ENCODE measurements around the gene TRNT1.

The TRNT1 gene

GRCh38 chr3:3126477-3127431, at the start of gene TRNT1:
TRNT1 (plus strand) TSS chr3:3126940; CDS start chr3:3129041, 2,101 bp downstream.
- DNase-seq (ENCODE audit: low spot score) = peak; percentile 95

GRCh38 chr3:3080309-3080708, 46.4 kb upstream of the TRNT1 start:
- DNase-seq (ENCODE audit: low spot score) = peak; percentile 13

GRCh38 chr3:3081381-3082233, 45.1 kb upstream of the TRNT1 start:
- DNase-seq (ENCODE audit: low spot score) = no peak

- no peak for DNase-seq (ENCODE audit: low spot score)
Measured at GRCh38 chr3:3082234-3082924, 44.4 kb upstream of the TRNT1 start.

DNA sequence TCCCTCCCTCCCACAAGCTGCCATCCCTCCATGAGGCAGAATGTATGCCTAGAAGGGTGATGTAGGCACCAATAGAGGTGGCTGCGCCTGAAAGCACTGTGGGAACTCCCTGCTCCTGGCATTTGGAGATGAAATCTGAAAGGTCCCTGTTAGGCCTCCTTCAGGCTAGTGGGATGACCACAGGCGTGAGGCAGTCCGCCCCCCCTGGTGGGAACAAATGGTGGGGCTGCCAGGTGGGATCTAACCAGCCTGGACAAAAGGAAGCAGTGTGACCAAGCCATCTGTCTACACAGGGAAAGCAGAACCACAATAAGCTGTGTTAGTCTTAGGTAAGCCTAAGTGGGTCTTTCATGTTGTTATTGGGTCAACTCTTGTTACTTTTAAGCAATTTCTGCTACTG, 41.9 kb upstream of the TRNT1 start:
- no peak for DNase-seq (ENCODE audit: low spot score)

DNA sequence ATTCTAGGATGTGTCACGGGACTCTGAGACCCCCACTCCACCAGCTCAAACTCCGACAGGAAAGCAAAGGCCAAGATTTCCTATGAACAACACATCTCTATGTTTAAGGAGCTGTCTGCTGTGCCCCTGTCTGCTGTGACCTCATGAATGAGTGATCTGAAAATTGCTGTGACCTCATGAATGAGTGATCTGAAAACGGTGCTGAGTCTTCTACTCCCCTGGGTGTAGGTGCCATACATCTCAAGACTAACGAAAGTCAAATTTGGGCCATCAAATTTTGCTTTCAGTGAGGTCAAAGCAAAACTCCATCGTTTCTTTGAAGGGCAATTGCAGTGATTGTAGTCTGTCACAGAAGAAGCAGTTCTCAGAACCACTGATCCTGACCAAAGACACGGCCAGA, 41.0 kb upstream of the TRNT1 start:
- DNase-seq (ENCODE audit: low spot score) = no peak

GRCh38 chr3:3086239-3086638, 40.5 kb upstream of the TRNT1 start:
- no peak for DNase-seq (ENCODE audit: low spot score)

DNA sequence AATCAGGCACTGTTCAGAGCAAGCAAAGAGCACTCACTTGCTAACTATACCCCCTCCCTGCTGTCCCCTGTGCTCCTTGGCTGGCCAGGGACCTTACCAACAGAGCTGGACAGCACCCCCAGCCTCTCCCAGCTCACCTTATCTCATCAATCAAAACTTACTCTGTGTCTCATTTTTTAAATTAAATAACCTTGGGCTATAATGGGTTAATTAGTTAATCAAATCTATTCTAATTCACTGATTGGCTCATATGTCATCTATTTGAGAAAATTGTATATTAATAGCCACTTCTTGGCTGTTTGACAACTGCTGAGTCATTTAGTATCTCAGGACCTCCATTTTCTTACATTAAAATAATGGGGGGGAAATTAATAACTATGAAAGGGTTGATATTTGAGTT, 39.5 kb upstream of the TRNT1 start:
- DNase-seq (ENCODE audit: low spot score) = no peak

DNA sequence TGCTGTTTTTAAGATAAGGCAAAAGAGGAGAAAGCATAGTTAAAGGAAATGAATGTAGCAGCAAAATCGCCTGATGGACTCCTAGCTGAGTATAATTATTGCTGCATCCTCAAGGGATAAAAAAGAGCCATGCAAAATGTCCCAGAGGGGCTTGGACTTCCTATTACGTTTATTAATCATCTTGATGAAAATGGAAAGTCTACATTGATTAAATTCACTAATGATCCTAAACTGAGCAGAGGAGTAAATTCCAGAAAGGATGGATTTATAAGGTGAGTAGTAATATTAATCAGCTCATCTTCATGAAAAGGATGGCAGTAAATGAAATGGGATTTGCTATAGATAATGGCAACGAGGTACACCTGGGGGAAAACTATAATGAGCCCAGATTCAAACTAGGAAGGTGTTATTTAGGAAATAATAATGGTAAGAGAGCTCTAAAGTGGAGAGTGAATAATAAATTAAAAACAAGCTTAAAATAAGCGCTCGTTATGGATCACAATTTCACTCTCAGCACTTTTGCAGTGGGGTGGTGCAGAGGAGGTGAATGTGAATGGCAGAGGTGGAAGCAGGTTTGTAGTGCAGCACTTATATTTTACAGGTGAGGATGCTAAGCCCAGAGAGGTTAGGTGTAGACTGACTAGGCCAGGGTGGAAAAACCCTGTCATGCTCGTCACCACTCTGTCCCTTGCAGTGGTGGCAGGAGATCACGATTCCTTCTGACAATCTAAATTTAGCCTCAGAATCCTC, 38.8 kb upstream of the TRNT1 start:
- DNase-seq (ENCODE audit: low spot score) = no peak

- DNase-seq (ENCODE audit: low spot score) = no peak
Measured at GRCh38 chr3:3089017-3089416, 37.7 kb upstream of the TRNT1 start.

DNA sequence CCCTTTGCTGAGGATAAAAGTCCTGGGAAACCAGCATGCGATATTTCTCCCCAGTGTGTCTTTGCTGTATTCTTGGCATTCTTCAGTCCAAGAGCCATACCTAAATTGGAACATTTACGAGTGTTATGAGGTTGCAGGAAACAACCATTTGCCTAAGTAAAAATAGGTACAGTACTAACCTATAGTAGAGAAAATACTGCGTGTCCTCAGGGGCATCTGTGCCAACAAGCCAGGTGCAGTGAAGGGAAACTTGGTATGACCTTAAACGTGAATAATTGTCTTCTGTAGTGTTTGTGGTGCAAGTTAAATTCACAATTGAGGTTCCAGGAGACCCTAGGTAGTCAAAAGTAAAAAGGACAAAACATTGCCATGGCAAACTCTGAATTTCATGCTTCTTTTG, 28.8 kb upstream of the TRNT1 start:
- no peak for DNase-seq (ENCODE audit: low spot score)

- DNase-seq (ENCODE audit: low spot score) = no peak
Measured at GRCh38 chr3:3101660-3102458, 24.9 kb upstream of the TRNT1 start.

DNA sequence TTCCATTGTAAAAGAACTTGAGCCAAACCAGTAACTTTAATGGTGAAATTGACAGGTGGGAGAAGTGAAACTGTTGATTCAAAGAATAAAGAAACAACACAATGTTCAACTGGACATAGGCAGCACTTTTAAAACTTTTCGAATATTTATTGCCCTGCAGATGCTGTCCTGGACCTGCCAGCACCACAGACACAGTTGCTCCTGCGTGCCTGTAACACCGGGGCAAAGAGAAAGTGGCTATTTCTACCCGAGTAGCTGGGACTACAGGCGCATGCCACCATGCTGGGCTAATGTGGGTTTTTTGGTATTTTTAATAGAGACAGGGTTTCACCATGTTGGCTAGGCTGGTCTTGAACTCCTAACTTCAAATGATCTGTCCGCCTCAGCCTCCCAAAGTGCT, 24.0 kb upstream of the TRNT1 start:
- no peak for DNase-seq (ENCODE audit: low spot score)

GRCh38 chr3:3105246-3105645, 21.5 kb upstream of the TRNT1 start:
- no peak for DNase-seq (ENCODE audit: low spot score)

- DNase-seq (ENCODE audit: low spot score) = no peak
Measured at GRCh38 chr3:3105815-3106214, 20.9 kb upstream of the TRNT1 start.

DNA sequence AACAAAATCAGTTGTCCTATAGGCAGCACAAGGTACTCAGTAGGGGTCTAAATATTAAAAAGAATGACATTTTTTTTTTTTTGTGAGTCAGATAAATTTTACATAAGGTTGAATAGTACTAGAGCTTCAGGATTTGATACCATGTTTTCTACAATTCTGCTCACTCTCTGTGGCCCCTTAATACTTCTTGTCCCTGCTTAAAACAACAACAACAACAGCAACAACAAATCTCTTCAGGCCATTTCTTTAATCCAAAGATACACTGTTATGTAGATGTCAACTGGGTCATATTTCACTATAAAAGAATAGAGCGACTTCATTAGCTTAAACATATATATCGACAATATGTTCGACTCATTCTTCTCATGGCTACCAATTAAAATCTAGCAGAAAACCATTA, 19.6 kb upstream of the TRNT1 start:
- no peak for DNase-seq (ENCODE audit: low spot score)

DNA sequence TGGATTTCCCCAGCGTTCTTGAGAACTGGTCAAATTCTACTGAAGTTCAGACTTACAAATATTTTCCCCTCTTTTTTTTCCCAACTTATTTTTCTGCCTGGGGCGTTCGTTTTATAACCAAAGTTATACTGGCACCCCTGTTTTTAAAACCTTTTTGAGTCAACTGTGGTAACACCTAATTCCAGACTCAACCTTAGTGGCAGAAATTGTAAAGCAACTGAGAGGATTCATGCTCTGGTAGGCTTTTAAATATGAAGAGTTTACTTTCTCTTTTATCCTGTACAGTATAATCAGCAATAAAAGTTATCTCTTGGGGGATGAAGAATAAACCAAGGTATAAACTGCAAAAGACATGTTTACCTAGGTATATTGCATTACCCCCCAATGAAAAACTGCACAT, 18.9 kb upstream of the TRNT1 start:
- no peak for DNase-seq (ENCODE audit: low spot score)

GRCh38 chr3:3109407-3110298, 17.1 kb upstream of the TRNT1 start:
- DNase-seq (ENCODE audit: low spot score) = no peak

DNA sequence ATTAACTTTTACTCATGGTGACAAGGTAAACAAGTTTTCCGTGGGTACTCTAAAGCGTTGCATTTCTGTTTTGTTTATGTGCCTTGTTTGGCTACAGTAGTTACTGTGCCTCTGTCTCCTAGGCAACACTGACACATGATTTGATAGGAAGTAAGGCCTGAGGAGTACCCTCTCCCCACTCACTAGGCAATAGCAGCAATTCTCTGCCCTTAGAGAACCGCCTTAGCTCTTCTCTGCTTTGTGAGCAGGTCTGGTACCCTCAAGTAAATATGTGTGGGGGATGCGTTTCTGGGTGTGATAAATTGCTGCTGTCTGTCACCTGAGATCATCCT, 16.5 kb upstream of the TRNT1 start, which contains the start of gene IL5RA:
TSS of gene IL5RA (minus strand) at position 76 of the 332 bp plus-strand sequence. CDS start 5,390 bp downstream, outside the sequence.
- no peak for DNase-seq (ENCODE audit: low spot score)

Data from iPS-NIHi11 (cell line).